Caco-2 (cell line): ENCODE measurements around the gene MID1. TPM values are rescaled to one million over a fixed set of nuclear protein-coding genes. Genes with fewer than 3 reads are reported as not detected.

Experiments used
- BruUV-seq: library from RNA; stranded (reverse); fragments of 400-500 nt; replicated peaks from 2 replicates; lab custom pipeline; 2021; lab: Mats Ljungman, UMichigan
- CTCF ChIA-PET: fragments of 300-600 bp; sonication (Branson Sonifier 250); formaldehyde crosslinking; loops from one replicate; lab custom pipeline; 2022; ENCODE audit warnings: antibody characterized with exemption; lab: Charles Lee
- POLR2A ChIA-PET: fragments of 300-600 bp; sonication (Branson Sonifier 250); formaldehyde crosslinking; loops from one replicate; lab custom pipeline; 2022; ENCODE audit warnings: antibody characterized with exemption; lab: Charles Lee
- DNase-seq, 2 experiments: peaks; one replicate each; pipeline versions ENCODE4 v3.0.0 to v3.0.0-alpha.2; 2020 to 2022
- H3K27me3 ChIP-seq: replicated peaks from 2 replicates; pipeline ENCODE4 v1.6.0; 2011; ENCODE audit warnings: low read length; ENCODE audit not compliant: control insufficient read depth, insufficient read depth
- H3K36me3 ChIP-seq: 2 replicates; pipeline ENCODE4 v1.5.1; 2011; ENCODE audit warnings: low read length; ENCODE audit not compliant: control insufficient read depth, insufficient read depth
- H3K4me1 ChIP-seq: fragments of 250-450 bp; sonication (Bioruptor Pico); 2 replicates; pipeline ENCODE4 v1.5.1; 2020; ENCODE audit warnings: mild to moderate bottlenecking
- H3K4me3 ChIP-seq: 2 replicates; pipeline ENCODE4 v1.5.1; 2011; ENCODE audit warnings: low read depth, mild to moderate bottlenecking, control low read depth, low read length
- H3K9me3 ChIP-seq: fragments of 250-450 bp; sonication (Bioruptor Pico); 2 replicates; pipeline ENCODE4 v1.5.1; 2020; ENCODE audit warnings: mild to moderate bottlenecking, moderate library complexity
- H3K27ac Mint-ChIP-seq: one replicate; pipeline ENCODE4 v1.8.0; 2022; ENCODE audit warnings: mixed read lengths; ENCODE audit not compliant: unreplicated experiment
- H3K27me3 Mint-ChIP-seq: one replicate; pipeline ENCODE4 v1.8.0; 2022; ENCODE audit warnings: mixed read lengths; ENCODE audit not compliant: insufficient read depth, unreplicated experiment
- H3K36me3 Mint-ChIP-seq: one replicate; pipeline ENCODE4 v1.8.0; 2022; ENCODE audit warnings: mild to moderate bottlenecking, mixed read lengths; ENCODE audit not compliant: insufficient read depth, unreplicated experiment
- H3K4me1 Mint-ChIP-seq: one replicate; pipeline ENCODE4 v1.8.0; 2022; ENCODE audit warnings: low read depth, mixed read lengths; ENCODE audit not compliant: unreplicated experiment
- H3K4me3 Mint-ChIP-seq: one replicate; pipeline ENCODE4 v1.8.0; 2022; ENCODE audit warnings: mild to moderate bottlenecking, moderate library complexity, mixed read lengths; ENCODE audit not compliant: unreplicated experiment
- H3K9me3 Mint-ChIP-seq: one replicate; pipeline ENCODE4 v1.8.0; 2022; ENCODE audit warnings: mixed read lengths; ENCODE audit not compliant: unreplicated experiment
- intact Hi-C: fragments of 100-400 bp; cut with micrococcal nuclease; formaldehyde crosslinking; loops from one replicate; pipeline ENCODE4 v1.10.0; 2022; ENCODE audit not compliant: unreplicated experiment
- total RNA-seq: library from RNA; stranded (reverse); gene quantifications from 2 replicates; pipeline ENCODE4 v1.2.3, GENCODE V29; 2022
- TF ChIP-seq, protein P1 (sequence below), 2 experiments: fragments of 200-600 bp in 1 of 2; IDR thresholded peaks; 1 replicate in 1 of 2; 2 replicates in 1 of 2; pipeline versions ENCODE4 v1.5.1 to v1.8.0; 2011 to 2022; ENCODE audit warnings: antibody characterized with exemption in 1 of 2, control low read depth in 1 of 2, inconsistent platforms in 1 of 2, low read depth in 1 of 2, low read length in 1 of 2, mild to moderate bottlenecking in 1 of 2, moderate library complexity in 1 of 2; ENCODE audit not compliant: insufficient read depth in 1 of 2, severe bottlenecking in 1 of 2, unreplicated experiment in 1 of 2

MID1 gene
- total RNA-seq, 1 experiment from 2014 or later: 61.3 TPM

DNA sequence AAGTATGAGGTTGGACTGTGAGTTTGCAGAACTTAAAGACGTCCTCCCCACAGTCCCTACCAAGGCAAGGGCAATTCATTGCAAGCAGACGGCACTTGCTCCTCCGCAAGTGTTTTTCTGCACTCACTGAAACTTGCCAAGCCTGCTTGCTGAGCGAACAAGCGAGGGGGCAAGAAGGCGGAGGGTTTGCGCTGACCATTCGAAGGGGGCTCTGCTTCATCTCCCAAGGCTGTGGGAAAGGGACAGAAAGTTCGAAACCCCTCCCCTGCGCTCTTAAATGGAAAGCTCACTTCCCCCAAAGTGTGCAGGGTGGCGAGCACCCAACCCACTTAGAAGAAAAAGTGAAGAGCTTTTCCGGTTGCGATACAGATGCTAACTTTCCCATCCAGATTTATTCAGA is 1.4 kb downstream of the MID1 start:
- Mint-ChIP-seq H3K4me3 (peak overlapping the region; percentile 95), H3K4me1 (peaks cover 18% of the 10 kb centered on the region), H3K36me3 (peaks cover 17% of the 10 kb centered on the region), H3K9me3 (no peaks in the 10 kb centered on the region), H3K27ac (peak overlapping the region; percentile 86), H3K27me3 (no peaks in the 10 kb centered on the region)
- H3K4me1 ChIP-seq: peaks cover 28% of the 10 kb centered on the region; the same call in 1 of the 2 replicates
- no peak for DNase-seq
- intact Hi-C loops: loop anchor here (5.0 kb wide), 1 partner anchor 427 kb away; no protein-coding TSS in a partner anchor
- BruUV-seq: no TSS peak
- peak overlapping the region; percentile 48 for H3K4me3 ChIP-seq
- TF ChIP-seq, protein P1, sequence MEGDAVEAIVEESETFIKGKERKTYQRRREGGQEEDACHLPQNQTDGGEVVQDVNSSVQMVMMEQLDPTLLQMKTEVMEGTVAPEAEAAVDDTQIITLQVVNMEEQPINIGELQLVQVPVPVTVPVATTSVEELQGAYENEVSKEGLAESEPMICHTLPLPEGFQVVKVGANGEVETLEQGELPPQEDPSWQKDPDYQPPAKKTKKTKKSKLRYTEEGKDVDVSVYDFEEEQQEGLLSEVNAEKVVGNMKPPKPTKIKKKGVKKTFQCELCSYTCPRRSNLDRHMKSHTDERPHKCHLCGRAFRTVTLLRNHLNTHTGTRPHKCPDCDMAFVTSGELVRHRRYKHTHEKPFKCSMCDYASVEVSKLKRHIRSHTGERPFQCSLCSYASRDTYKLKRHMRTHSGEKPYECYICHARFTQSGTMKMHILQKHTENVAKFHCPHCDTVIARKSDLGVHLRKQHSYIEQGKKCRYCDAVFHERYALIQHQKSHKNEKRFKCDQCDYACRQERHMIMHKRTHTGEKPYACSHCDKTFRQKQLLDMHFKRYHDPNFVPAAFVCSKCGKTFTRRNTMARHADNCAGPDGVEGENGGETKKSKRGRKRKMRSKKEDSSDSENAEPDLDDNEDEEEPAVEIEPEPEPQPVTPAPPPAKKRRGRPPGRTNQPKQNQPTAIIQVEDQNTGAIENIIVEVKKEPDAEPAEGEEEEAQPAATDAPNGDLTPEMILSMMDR (IDR thresholded peaks at IDR 0.05; ENCODE audit: insufficient read depth in 1 of 2, low read depth in 1 of 2, low read length in 1 of 2, severe bottlenecking in 1 of 2, unreplicated experiment in 1 of 2): no peak
- ChIA-PET CTCF (interaction anchor here (0.6 kb wide), 1 partner anchor 29 kb away, joined by 3 read pairs; no protein-coding TSS in a partner anchor), POLR2A (no interaction called here)
- H3K36me3 ChIP-seq: no peaks in the 10 kb centered on the region
- H3K27me3 ChIP-seq: no peaks in the 10 kb centered on the region
- no peaks in the 10 kb centered on the region for H3K9me3 ChIP-seq

DNA sequence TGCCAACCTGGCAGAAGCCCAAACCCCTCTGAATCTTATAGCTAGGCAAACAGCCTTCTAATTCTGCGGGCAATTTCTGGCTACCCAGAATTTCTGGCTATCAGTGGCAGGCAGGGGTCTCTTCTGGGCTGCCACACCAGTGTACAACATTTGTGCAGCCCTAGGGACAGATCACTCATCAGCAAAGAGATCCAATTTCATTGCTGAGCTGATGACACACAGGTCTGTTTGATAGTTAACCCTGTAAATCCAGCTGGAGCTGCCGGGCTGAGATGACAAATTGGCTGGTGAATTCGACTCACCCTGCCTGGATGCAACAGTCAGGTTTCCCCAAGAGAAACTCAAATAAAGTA is 2.4 kb downstream of the MID1 start:
- Histone ChIP-seq H3K4me3 (peak overlapping the region; percentile 48), H3K36me3 (no peaks in the 10 kb centered on the region), H3K4me1 (peaks cover 34% of the 10 kb centered on the region), H3K9me3 (no peaks in the 10 kb centered on the region), H3K27me3 (no peaks in the 10 kb centered on the region)
- H3K27me3 Mint-ChIP-seq: no peaks in the 10 kb centered on the region
- peaks cover 17% of the 10 kb centered on the region for H3K36me3 Mint-ChIP-seq
- H3K4me3 Mint-ChIP-seq: peak overlapping the region; percentile 95
- CTCF ChIA-PET: no interaction called here
- POLR2A ChIA-PET: no interaction called here
- intact Hi-C loops: loop anchor here (5.0 kb wide), 1 partner anchor 426 kb away; no protein-coding TSS in a partner anchor
- peaks cover 18% of the 10 kb centered on the region for H3K4me1 Mint-ChIP-seq
- TF ChIP-seq, protein P1 (IDR thresholded peaks at IDR 0.05; ENCODE audit: insufficient read depth in 1 of 2, low read depth in 1 of 2, low read length in 1 of 2, severe bottlenecking in 1 of 2, unreplicated experiment in 1 of 2): no peak
- H3K9me3 Mint-ChIP-seq: no peaks in the 10 kb centered on the region
- DNase-seq: no peak
- H3K27ac Mint-ChIP-seq: no peak overlapping the region
- BruUV-seq: no TSS peak

DNA sequence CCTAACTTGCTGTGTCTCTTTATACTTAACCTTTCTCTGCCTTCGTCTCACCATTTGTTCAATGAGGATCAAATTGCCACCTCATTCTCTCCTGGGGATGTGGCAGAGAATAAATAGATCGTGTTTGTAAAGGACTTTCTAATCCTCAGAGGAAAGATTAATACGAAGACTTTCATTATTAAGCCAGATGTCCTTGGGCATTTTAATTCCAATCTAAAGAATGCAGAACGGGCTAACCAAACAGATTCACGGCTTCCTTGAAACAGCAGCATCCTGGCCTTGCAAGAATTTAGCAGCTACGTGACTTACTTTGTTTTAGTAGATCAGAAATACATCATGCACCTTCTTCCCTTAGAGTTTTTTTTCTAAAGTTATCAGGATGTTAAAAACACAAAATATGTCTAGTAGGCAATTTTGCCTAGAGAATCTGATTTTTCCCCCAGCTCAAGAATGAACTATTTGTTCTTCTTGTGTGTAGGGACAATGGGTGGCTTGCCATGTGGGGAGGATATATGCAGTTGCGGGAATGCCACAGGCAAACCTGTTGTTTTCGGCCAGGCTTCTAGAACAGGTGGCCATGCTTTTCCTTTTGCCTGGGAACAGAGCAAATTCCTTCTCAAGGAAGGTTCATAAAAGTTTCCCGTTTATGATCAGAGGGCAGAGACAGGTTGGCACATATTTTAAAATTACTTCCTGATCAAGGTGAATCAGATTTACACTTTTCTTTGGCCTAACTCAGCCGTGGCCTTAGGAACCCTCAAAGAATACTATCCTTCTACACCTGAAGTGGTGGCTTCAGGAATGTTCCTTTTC is 3.0 kb downstream of the MID1 start:
- Mint-ChIP-seq H3K9me3 (no peaks in the 10 kb centered on the region), H3K27ac (peak overlapping the region; percentile 39), H3K4me1 (peaks cover 16% of the 10 kb centered on the region), H3K27me3 (no peaks in the 10 kb centered on the region), H3K4me3 (peak overlapping the region; percentile 95), H3K36me3 (peaks cover 17% of the 10 kb centered on the region)
- no TSS peak for BruUV-seq
- TF ChIP-seq, protein P1 (IDR thresholded peaks at IDR 0.05; ENCODE audit: insufficient read depth in 1 of 2, low read depth in 1 of 2, low read length in 1 of 2, severe bottlenecking in 1 of 2, unreplicated experiment in 1 of 2): no peak
- no peaks in the 10 kb centered on the region for H3K27me3 ChIP-seq
- H3K4me1 ChIP-seq: peaks cover 39% of the 10 kb centered on the region
- H3K9me3 ChIP-seq: no peaks in the 10 kb centered on the region
- H3K4me3 ChIP-seq: peak overlapping the region; percentile 12; the same call in 1 of the 2 replicates
- intact Hi-C loops: loop anchor here (5.0 kb wide), 1 partner anchor 425 kb away; no protein-coding TSS in a partner anchor
- no peaks in the 10 kb centered on the region for H3K36me3 ChIP-seq
- DNase-seq: no peak
- POLR2A ChIA-PET: no interaction called here
- CTCF ChIA-PET: no interaction called here
